ENCODE results near the gene MXRA7. TPM values are rescaled to one million over a fixed set of nuclear protein-coding genes. Genes with fewer than 3 reads are reported as not detected.

The MXRA7 gene
- total RNA-seq, 4 donors from 2014 or later = 11.0 to 116 (median 39.2) TPM

DNA sequence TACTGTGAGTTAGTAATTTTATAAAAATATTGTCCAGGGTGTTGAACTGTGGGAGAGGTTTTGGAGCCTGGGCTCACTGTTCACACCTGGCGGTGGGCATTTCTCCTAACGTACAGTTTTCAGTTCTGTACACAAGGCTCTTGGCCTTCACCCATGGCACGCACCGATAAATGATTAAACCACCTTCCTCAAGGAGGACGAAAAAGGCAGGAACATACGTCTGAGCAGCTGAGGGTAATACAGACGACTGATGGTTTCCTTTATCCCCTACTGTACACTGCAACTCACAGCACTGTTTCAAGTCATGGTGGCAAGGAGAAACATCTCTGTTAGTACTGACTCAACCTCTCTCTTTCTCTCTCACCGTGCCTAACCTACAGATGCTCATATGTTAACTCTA lies 65.8 kb downstream of the MXRA7 start:
- intact Hi-C loops (cut with DNase I) = no loop called here
- Histone ChIP-seq H3K4me1 (peaks cover 9 to 61% (median 12%) of the 10 kb centered on the region in 3 donors), H3K27ac (peak overlapping the region in 3 of 4 donors; percentile 77 to 88 (median 87)), H3K27me3 (peaks cover 0 to 5% (median 0%) of the 10 kb centered on the region in 4 donors), H3K4me3 (no peak overlapping the region), H3K36me3 (no peaks in the 10 kb centered on the region), H3K9me3 (no peaks in the 10 kb centered on the region)
- no peak for DNase-seq
- TF ChIP-seq POLR2A (IDR thresholded peaks at IDR 0.05) = no peak
- no peak for TF ChIP-seq CTCF (IDR thresholded peaks at IDR 0.05)
- WGBS, 2 donors = 55 to 66% methylated on average over 8 of the region's 8 CpGs

DNA sequence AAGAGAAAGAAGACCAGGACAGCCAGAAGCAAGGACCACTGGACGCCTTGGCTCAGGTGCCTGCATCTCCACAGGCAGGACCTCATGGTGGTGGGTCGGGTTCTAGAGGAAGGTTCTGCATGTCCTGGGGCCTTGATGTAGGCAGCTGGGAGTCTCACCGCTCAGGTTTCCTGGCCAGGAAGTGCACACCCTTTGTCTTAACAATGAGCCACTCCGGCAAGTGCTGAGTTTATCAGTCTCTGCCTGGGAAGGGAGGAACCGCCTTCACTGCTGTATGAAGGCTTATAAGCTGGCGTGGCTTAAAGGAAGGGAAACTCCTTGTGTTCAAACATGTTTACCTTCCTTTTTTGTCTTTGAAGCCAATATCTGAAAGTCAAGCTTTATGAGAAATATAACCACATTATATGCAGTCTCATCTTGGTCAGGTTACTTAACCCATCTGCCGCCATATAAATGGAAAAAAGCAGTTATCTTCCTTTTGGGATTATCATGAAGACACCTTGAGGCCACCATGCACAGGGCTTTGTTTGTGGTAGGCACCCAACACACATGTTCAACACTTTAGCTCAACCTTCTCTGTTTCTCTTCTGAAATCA lies 67.1 kb downstream of the MXRA7 start, which contains the start of gene ST6GALNAC1:
Gene ST6GALNAC1, minus strand, starts transcription at position 205 of the 596 bp plus-strand sequence. Its CDS starts 119 bp downstream, at position 86.
- intact Hi-C loops (cut with DNase I) = no loop called here
- H3K4me1 ChIP-seq = peaks cover 9 to 65% (median 12%) of the 10 kb centered on the region in 3 donors
- DNase-seq = no peak
- no peaks in the 10 kb centered on the region for H3K36me3 ChIP-seq
- peak within 1 kb of the TSS; percentile 20 to 41 (median 36) for H3K4me3 ChIP-seq
- TF ChIP-seq CTCF (IDR thresholded peaks at IDR 0.05) = peak in 1 of 6 experiments; percentile 4
- peak in 3 of 4 donors; percentile 30 to 89 (median 45) for TF ChIP-seq POLR2A (IDR thresholded peaks at IDR 0.05)
- 44 to 49% methylated on average over 7 of the region's 7 CpGs for WGBS, 2 donors
- peak within 1 kb of the TSS; percentile 74 to 88 (median 82) for H3K27ac ChIP-seq
- H3K27me3 ChIP-seq = peaks cover 0 to 5% (median 0%) of the 10 kb centered on the region in 4 donors
- no peaks in the 10 kb centered on the region for H3K9me3 ChIP-seq

GRCh38 chr17:76642994-76643393 lies 67.8 kb downstream of the MXRA7 start:
- Histone ChIP-seq H3K4me3 (peak overlapping the region; percentile 20 to 41 (median 36)), H3K27me3 (peaks cover 0 to 5% (median 0%) of the 10 kb centered on the region in 4 donors), H3K36me3 (no peaks in the 10 kb centered on the region), H3K4me1 (peaks cover 9 to 65% (median 12%) of the 10 kb centered on the region in 3 donors), H3K27ac (peak overlapping the region; percentile 74 to 88 (median 82)), H3K9me3 (no peaks in the 10 kb centered on the region)
- TF ChIP-seq CTCF (IDR thresholded peaks at IDR 0.05) = no peak
- no peak for TF ChIP-seq POLR2A (IDR thresholded peaks at IDR 0.05)
- intact Hi-C loops (cut with DNase I) = no loop called here
- DNase-seq = no peak
- WGBS, 2 donors = 60 to 71% methylated on average over 6 of the region's 6 CpGs

- TF ChIP-seq CTCF (IDR thresholded peaks at IDR 0.05) (no peak), POLR2A (IDR thresholded peaks at IDR 0.05) (no peak)
- Histone ChIP-seq H3K9me3 (no peaks in the 10 kb centered on the region), H3K4me3 (peak overlapping the region; percentile 20 to 41 (median 36)), H3K4me1 (peaks cover 9 to 65% (median 12%) of the 10 kb centered on the region in 3 donors), H3K27ac (peak overlapping the region in 3 of 4 donors; percentile 77 to 88 (median 87)), H3K36me3 (no peaks in the 10 kb centered on the region), H3K27me3 (peaks cover 0 to 5% (median 0%) of the 10 kb centered on the region in 4 donors)
- WGBS, 2 donors = 80 to 87% methylated on average over 5 of the region's 5 CpGs
- DNase-seq = no peak
- intact Hi-C loops (cut with DNase I) = no loop called here
These were observed 68.7 kb downstream of the MXRA7 start for GRCh38 chr17:76642032-76642561.

- TF ChIP-seq CTCF (IDR thresholded peaks at IDR 0.05) (no peak), POLR2A (IDR thresholded peaks at IDR 0.05) (no peak)
- no peak overlapping the region for H3K27ac ChIP-seq
- DNase-seq = no peak
- H3K9me3 ChIP-seq = no peaks in the 10 kb centered on the region
- no peaks in the 10 kb centered on the region for H3K36me3 ChIP-seq
- peaks cover 9 to 65% (median 12%) of the 10 kb centered on the region in 3 donors for H3K4me1 ChIP-seq
- peaks cover 0 to 5% (median 0%) of the 10 kb centered on the region in 4 donors for H3K27me3 ChIP-seq
- 16 to 43% methylated on average over 3 of the region's 3 CpGs for whole genome bisulfite sequencing, 2 donors
- intact Hi-C loops (cut with DNase I) = no loop called here
- peak overlapping the region in 3 of 4 donors; percentile 20 to 39 (median 24) for H3K4me3 ChIP-seq
These were observed 69.3 kb downstream of the MXRA7 start for GRCh38 chr17:76641501-76641900.
